Epithelial cell of prostate (primary cell): Measurements from ENCODE around the gene TNKS1BP1.

Source experiments
- DNase-seq: peaks from one replicate; pipeline ENCODE4 v3.0.0-alpha.2; 2011; ENCODE audit warnings: low read depth, low spot score
- H3K27ac ChIP-seq: fragments of 450-650 bp; 2 replicates; pipeline ENCODE4 v1.5.1; 2017; ENCODE audit warnings: mild to moderate bottlenecking

Gene TNKS1BP1

GRCh38 chr11:57269571-57270021 is 55.2 kb downstream of the TNKS1BP1 start:
- DNase-seq, result no peak
- H3K27ac ChIP-seq, result no peak overlapping the region

- no peak for DNase-seq
- H3K27ac ChIP-seq, result no peak overlapping the region
Observed at GRCh38 chr11:57266157-57266556, 58.6 kb downstream of the TNKS1BP1 start.

DNA sequence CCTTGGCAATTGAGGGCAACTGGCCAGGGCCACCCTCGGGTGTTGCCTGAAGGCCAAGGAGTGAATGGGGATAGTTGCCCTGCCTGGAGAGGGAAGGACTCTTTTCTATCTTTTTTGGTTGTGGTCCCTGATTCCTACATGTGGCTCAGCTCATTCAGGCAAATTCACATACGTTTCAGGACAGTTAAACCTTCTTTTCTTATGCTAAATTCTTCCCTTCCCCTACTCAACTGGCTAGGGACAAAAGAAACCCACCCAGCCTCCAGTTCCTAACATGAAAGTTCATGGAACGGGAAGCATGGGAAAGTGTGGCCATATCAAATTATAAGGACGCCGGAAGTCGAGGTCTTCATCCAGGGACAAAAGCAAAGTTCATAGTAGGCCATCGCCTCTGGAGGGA is 61.4 kb downstream of the TNKS1BP1 start:
- H3K27ac ChIP-seq, result no peak overlapping the region
- DNase-seq, result no peak

DNA sequence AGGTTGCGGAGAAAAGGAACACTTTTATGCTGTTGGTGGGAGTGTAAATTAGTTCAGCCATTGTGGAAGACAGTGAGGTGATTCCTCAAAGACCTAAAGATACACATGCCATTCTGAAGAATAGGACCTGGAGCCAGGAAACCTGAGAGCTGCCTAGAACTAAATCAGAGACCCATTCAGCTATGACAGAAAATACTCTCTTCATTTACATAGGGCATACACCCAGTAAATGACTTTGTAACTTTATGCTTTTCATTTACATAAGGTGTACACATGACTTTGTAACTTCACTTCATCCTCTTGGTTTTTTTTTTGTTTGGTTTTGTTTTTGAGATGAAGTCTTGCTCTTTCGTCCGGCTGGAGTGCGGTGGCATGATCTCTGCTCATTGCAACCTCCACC is 62.6 kb downstream of the TNKS1BP1 start:
- H3K27ac ChIP-seq, result no peak overlapping the region
- no peak for DNase-seq

- DNase-seq, result no peak
- no peak overlapping the region for H3K27ac ChIP-seq
Observed at GRCh38 chr11:57260937-57261783, 63.6 kb downstream of the TNKS1BP1 start.

- no peak for DNase-seq
- peak overlapping the region; percentile 17 for H3K27ac ChIP-seq
Observed at GRCh38 chr11:57256119-57256518, 68.6 kb downstream of the TNKS1BP1 start.

DNA sequence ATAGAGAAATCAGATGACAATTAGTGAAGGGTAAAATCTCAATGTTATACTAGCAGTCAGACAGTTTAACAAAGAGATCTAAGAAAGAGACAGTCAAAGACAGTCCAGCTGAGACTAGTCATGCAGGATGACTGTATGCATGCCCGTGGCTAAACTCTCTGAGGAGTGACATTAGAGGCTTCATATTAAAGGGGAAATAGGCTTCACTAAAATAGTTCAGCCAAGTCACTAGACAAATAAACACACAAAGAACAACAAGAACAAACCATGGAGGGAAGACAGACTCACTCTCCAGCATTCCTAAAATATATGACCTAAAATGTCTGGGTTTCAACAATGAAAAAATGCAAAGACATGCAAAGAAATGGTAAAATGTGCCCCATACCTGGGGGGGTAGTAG is 69.1 kb downstream of the TNKS1BP1 start:
- H3K27ac ChIP-seq, result peak overlapping the region; percentile 17
- no peak for DNase-seq

DNA sequence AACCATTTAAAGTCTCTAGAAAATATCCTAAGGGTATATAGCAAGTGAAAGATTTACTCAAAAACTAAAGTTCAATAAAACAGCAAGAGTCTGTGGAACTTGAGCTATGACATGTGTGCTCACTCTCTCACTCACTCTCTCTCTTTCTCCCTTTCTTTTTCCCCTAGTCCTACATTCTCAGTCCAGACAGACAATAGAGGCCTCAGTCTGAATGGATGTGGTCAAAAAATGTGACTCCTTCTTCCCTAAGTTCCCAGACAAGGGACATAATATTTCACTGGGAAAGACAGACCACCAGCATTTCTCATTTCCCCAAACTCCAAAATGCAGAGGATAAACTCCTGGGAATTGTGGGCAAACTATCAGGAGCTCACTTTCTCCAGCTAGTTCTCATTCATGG is 70.1 kb downstream of the TNKS1BP1 start:
- H3K27ac ChIP-seq, result no peak overlapping the region
- no peak for DNase-seq

DNA sequence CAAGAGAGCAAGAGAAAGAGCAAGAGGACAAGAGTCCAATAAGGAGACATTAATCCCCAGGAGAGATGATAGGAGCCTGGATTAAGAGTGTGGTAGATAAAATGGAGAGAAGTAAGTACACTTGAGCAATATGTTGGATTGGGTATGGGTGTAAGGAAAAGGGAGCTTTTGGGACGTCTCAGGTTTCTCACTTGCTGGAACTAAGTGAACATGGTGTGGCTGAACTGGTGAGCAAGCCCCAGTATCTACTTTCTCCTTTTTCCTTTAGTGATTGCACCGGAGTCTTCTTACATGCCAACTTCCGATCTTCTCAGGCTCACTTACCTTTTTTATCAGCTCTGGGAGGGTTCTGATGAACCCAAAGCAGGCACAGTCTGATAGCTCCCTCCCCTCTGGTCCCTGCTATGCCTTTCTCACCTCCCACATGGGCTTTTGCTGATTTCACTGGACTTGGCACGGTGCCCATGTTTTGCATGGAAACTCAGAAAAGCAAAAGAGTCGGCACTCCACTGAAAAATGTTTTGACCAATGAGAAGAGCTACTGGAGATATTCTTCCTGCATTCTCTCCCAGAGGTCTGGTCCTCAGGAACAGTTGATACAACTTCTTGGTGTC is 73.2 kb downstream of the TNKS1BP1 start:
- no peak overlapping the region for H3K27ac ChIP-seq
- DNase-seq, result no peak

GRCh38 chr11:57251037-57251436 is 73.7 kb downstream of the TNKS1BP1 start:
- no peak overlapping the region for H3K27ac ChIP-seq
- DNase-seq, result no peak
